Measurements from ENCODE around the gene FLT3LG.
"Not testable (repeated sequence)": the region's sequence is repeated elsewhere in the genome, so short reads cannot be mapped to it uniquely, and the experiment has no call there.

Gene FLT3LG

DNA sequence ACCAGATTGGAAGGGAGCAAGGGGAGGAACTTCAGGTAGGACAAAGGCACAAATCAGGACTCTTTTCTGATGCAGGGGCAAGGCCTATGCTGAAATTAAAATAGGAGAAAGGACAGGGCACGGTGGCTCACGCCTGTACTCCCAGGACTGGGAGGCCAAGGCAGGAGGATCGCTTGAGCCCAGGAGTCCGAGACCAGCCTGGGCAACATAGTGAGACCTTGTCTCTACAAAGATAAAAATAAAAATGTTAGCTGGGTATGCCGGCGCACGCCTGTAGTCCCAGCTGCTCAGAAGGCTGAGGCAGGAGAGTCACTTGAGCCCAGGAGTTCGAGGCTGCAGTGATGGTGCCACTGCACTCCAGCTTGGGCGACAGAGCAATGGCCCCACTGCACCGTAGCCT is 38.3 kb upstream of the FLT3LG start:
- Mint-ChIP-seq H3K27me3 (peaks cover 63% of the 10 kb centered on the region), H3K4me1 (ENCODE audit: low read depth) (peaks cover 30% of the 10 kb centered on the region), H3K27ac (no peak overlapping the region)

DNA sequence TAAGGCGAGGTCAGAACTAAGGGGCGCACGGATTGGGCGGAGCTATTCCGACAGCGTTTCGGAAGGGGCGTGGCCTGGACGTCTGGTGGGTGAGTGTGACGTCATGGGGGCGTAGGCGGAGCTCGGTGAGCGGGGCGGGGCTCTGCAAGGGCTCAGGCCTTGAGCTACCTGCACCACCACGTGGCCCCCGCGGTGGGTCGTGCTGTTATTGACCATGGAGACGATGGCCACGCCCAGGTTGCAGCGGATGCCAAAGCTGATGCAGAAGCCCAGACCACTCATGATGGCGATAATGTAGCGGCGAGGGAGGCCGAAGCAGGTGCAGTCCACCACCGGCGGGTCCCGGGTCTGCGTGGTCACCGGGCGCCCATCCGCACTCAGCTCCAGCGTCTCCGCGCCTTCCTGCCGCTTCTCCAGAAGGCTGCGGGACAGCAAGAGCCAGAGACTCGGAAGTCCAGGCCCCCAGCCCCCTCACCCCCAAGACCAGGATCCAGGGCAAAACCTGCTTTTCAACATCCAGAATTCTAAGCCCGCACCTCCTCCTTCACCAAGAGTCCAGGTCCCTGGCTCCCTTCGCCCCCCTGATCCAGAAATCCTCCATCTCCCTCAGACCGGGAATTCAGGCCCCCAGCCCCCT is 37.5 kb upstream of the FLT3LG start:
- H3K27me3 Mint-ChIP-seq = peaks cover 62% of the 10 kb centered on the region
- H3K4me3 Mint-ChIP-seq = peak overlapping the region; percentile 7
- H3K36me3 Mint-ChIP-seq = no peaks in the 10 kb centered on the region
- H3K4me1 Mint-ChIP-seq (ENCODE audit: low read depth) = peaks cover 28% of the 10 kb centered on the region
- H3K27ac Mint-ChIP-seq = peak overlapping the region; percentile 46
- no peaks in the 10 kb centered on the region for H3K9me3 Mint-ChIP-seq (ENCODE audit: low read depth)

More for the DNA sequence above, 38.3 kb upstream of the FLT3LG start:
- H3K36me3 Mint-ChIP-seq = no peaks in the 10 kb centered on the region
- no peaks in the 10 kb centered on the region for H3K9me3 Mint-ChIP-seq (ENCODE audit: low read depth)
- no peak overlapping the region for H3K4me3 Mint-ChIP-seq

DNA sequence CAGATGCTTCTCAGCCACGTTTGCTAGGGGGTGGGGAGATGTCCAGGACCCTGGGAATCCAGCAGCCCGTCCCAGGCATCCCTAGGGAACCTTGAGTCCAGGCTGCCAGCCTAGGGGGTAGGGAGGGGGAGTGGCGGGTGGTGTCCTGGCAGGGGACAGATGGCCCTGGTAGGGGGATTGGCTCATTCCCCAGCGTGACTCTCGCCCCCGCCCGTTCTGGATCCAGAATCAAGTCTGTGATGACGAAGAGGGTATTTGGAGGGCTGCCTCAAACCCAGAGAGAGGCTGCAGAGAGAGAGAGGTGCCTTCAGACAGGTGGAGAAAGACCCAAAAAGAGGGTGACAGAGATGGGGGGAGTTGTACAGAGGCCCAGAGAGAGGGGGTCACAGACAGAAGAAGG is 36.8 kb upstream of the FLT3LG start:
- Mint-ChIP-seq H3K4me3 (no peak overlapping the region), H3K27ac (no peak overlapping the region), H3K4me1 (ENCODE audit: low read depth) (peaks cover 32% of the 10 kb centered on the region)

DNA sequence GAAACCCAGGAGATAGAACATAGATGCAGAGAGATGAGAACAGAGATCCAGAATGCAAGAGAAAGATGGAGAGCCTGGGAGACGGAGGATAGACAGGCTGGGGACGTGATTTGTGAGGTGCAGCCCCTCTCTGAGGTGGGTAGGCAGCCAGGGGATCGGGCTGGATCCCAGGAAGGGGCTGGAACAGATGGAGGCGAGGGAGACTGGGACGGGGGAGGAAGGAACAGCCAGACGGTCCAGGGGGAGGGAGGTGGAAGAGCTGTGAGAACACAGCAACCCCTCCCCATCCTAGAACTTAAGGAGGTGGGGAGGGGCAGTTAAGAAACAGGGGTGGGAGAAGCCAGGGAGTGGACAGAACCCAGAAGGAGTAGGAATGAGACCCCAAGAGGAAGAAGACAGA is 35.8 kb upstream of the FLT3LG start:
- no peak overlapping the region for H3K4me3 Mint-ChIP-seq
- H3K27me3 Mint-ChIP-seq = peaks cover 66% of the 10 kb centered on the region
- no peak overlapping the region for H3K27ac Mint-ChIP-seq
- no peaks in the 10 kb centered on the region for H3K9me3 Mint-ChIP-seq (ENCODE audit: low read depth)
- peaks cover 32% of the 10 kb centered on the region for H3K4me1 Mint-ChIP-seq (ENCODE audit: low read depth)
- no peaks in the 10 kb centered on the region for H3K36me3 Mint-ChIP-seq

More for the DNA sequence above, 36.8 kb upstream of the FLT3LG start:
- Mint-ChIP-seq H3K9me3 (ENCODE audit: low read depth) (no peaks in the 10 kb centered on the region), H3K27me3 (peaks cover 67% of the 10 kb centered on the region), H3K36me3 (no peaks in the 10 kb centered on the region)

DNA sequence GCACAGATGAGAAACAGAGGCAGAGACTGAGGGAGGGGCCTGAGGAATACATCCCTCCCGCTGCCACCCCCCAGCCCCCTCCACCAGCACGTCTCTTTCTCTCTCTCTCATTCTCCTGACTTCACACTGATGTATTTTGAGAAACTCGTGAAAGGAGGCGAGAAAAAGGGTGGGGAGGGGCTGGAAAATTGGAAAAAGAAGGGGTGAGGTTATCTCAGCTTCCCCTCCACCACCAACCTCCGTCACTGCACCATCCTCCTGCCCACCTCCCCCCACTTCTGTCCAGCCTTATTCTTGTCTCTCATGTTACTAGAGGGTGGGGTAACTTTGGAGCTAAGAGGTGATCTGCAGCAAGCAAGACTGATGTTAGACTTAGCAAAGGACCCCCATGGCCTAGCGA is 34.2 kb upstream of the FLT3LG start:
- H3K4me3 Mint-ChIP-seq = no peak overlapping the region
- no peaks in the 10 kb centered on the region for H3K36me3 Mint-ChIP-seq
- peaks cover 60% of the 10 kb centered on the region for H3K27me3 Mint-ChIP-seq
- H3K4me1 Mint-ChIP-seq (ENCODE audit: low read depth) = peaks cover 36% of the 10 kb centered on the region
- no peaks in the 10 kb centered on the region for H3K9me3 Mint-ChIP-seq (ENCODE audit: low read depth)
- H3K27ac Mint-ChIP-seq = no peak overlapping the region

DNA sequence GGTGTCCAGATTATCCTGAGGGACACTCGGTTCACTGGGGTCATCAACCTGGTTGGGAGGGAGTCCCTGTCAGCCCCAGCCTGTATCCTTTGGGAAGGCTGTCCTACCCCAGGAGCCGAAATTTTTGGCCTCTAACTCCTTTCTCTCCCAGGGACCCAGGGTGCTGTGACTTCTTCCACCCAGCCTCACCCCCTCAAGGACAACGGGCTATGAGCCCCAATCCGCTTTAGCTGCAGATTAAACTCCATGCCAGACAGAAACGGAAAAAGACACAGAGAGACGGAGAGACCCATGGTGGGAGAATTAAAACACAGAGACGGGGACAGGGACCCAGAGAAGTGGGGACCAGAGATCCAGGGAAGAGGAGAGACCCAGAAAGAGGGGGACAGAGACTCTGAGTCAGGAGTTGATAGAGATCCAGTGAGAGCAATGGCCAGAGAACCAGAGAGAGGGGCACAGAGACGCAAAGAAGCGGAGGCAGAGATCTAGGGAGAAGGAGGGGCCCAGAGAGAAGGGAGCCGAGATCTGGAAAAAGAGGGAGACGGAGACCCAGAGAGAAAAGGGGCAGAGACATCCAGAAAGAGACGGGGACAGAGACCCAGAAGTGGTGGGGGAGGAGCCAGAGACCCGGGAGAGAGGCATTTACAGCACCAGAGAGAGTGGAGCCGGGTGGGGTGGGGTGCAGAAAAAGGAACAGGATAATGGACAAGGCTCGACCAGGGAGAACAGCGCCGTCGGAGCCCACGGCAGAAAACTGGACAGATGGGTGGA is 33.4 kb upstream of the FLT3LG start:
- Mint-ChIP-seq H3K27me3 (peaks cover 53% of the 10 kb centered on the region), H3K4me1 (ENCODE audit: low read depth) (peaks cover 34% of the 10 kb centered on the region), H3K27ac (no peak overlapping the region), H3K4me3 (peak overlapping the region; percentile 72), H3K36me3 (no peaks in the 10 kb centered on the region), H3K9me3 (ENCODE audit: low read depth) (no peaks in the 10 kb centered on the region)

DNA sequence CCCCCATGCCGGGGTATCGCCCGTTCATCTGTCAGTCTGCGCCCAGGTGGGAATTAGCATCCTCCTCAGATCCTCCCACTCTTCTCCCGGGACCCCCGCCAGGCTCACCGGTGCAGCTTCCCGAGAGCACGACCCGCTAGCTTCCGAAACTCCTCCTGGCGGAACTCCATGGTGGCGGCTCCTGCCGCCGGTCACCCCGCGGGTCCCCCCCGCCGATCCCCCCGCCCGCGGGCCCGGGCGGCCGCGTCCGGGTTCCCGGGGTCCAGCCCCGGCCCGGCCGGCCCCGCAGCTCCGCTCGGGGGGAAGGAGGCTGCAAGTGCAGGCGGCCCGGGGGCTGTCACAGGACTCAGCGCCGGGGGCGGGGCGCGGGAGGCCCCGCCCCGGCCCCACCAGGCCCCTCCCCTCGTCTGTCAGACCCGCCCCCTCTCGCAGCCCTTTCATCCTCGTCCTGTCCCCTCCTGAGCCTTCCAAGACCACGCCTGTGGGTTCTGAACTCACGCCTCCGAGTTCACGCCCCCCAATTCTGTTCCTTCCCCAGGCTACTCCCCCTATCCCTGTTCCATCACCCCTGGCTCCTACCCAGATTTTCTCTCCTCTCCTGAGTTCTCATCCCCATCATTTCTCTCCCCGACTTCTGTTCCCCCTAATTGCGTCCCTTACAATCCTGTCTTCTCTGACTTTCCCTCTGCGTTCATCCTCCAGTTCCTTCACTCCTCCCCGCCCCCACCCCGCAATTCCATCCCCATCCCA is 32.6 kb upstream of the FLT3LG start, which contains the start of gene SLC17A7:
Gene SLC17A7 (minus strand): TSS at position 318 of the 750 bp plus-strand sequence. CDS start 148 bp downstream, at position 170.
- H3K36me3 Mint-ChIP-seq = no peaks in the 10 kb centered on the region
- no peaks in the 10 kb centered on the region for H3K9me3 Mint-ChIP-seq (ENCODE audit: low read depth)
- peaks cover 46% of the 10 kb centered on the region for H3K27me3 Mint-ChIP-seq
- no peak within 1 kb of the TSS for H3K27ac Mint-ChIP-seq
- H3K4me1 Mint-ChIP-seq (ENCODE audit: low read depth) = peaks cover 28% of the 10 kb centered on the region
- H3K4me3 Mint-ChIP-seq = peak within 1 kb of the TSS; percentile 79

DNA sequence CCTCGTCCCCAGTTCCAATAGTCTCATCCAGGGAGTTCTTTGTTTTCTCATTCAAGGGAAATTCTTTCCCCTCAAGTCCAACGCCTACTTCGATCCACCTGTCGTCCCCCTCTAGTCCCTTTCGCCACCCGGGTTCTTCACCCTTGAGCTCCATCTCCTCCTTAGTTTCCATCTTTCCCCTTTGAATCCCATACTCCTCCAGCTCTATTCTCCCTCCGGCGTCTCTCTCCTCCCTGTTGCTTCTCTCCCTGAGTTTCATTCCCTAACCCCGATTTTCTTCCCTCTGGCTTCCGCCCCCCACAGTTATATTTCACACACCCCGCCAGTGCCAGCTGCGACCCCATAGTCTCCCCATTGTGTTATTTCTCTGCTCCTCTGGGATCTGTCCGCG is 32.1 kb upstream of the FLT3LG start:
- no peaks in the 10 kb centered on the region for H3K36me3 Mint-ChIP-seq

DNA sequence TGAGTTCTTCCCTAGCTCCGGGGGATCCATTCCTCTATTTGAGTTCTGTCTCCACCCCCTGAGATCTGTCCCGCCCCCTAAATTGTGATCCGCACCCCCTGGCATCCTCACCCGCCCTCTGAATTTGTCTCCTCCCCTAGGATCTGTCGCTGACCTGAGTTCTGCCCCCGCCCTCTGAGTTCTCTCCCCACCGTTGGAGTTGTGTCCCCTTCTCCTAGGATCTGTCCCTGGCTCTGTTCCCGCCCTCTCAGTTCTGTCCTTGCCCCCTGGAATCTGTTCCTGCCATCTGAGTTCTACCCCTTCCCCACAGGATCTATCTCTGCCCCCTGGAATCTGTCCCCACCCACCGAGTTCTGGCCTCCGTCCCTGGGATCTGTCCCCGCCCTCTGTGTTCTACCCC is 31.7 kb upstream of the FLT3LG start:
- Mint-ChIP-seq H3K4me3 (peak overlapping the region; percentile 79), H3K27me3 (peaks cover 42% of the 10 kb centered on the region), H3K4me1 (ENCODE audit: low read depth) (peaks cover 25% of the 10 kb centered on the region), H3K36me3 (no peaks in the 10 kb centered on the region), H3K27ac (no peak overlapping the region), H3K9me3 (ENCODE audit: low read depth) (no peaks in the 10 kb centered on the region)

More for the DNA sequence above, 32.1 kb upstream of the FLT3LG start:
- H3K4me1 Mint-ChIP-seq (ENCODE audit: low read depth) = peaks cover 25% of the 10 kb centered on the region
- H3K4me3 Mint-ChIP-seq = peak overlapping the region; percentile 79
- H3K27ac Mint-ChIP-seq = no peak overlapping the region
- peaks cover 44% of the 10 kb centered on the region for H3K27me3 Mint-ChIP-seq
- no peaks in the 10 kb centered on the region for H3K9me3 Mint-ChIP-seq (ENCODE audit: low read depth)

DNA sequence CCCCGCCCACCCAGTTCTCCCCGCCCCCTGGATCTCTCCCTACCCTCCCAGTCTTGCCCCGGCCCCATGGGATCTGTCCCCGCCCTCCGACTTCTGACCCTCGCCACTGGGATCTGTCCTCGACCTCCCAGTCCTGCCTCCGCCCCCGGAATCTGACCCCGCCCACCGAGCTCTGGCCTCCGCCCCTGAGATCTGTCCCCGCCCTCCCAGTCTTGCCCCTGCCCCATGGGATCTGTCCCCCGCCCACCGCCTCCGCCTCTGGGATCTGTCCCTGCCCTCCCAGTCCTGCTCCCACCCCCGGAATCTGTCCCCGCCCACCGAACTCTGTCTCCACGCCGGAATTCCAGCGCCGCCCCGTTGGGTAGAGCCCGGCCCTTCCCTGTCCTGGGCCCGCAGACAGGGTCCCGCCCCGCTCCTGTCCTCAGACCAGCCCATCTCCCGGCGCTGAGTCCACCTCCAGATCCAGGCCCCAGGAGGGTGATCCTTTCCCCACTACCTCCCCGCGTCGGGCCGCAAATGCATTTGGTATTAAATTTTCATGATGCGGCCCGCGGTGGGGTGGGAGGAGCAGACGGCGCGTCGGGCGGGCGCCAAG is 31.1 kb upstream of the FLT3LG start:
- Mint-ChIP-seq H3K36me3 (no peaks in the 10 kb centered on the region), H3K4me1 (ENCODE audit: low read depth) (peaks cover 25% of the 10 kb centered on the region), H3K4me3 (peak overlapping the region; percentile 79), H3K27ac (no peak overlapping the region), H3K9me3 (ENCODE audit: low read depth) (no peaks in the 10 kb centered on the region), H3K27me3 (peaks cover 37% of the 10 kb centered on the region)

DNA sequence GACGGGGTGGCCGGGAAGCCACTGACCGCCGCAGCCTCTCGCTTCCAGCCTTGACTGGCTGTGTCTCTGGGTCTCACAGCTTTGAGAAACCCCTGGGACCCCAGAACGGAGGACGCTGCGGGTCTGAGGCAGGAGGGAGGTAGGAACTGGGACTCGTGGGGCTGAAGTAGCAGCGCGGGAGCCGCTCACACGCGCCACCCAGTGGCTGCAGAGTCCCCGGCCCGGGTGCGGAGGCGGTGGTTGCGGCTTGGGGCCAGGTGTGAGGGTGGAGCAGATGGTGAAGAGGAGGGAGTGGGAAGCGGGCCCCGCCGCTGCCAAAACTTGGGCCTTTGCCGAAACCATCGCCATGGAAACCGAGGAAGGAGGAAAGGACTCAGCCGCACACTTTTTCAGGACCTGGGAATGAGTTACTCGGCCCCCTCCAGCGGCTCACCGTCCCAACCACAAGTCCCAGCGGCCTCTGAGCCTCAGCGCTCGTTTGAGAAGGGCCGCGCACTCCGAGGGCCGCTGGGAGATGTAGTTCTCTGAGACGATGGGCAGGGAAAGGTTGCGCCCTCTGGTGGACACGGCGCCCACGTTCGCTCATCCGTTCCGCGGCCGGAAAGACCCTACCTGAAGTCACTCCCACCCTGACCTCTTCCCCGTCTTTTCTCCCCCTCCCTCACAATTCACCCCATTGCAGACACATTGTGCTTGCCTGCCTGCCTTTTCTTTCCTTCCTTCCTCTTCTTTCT is 30.5 kb upstream of the FLT3LG start:
- Mint-ChIP-seq H3K36me3 (peaks cover 2% of the 10 kb centered on the region), H3K27ac (peak overlapping the region; percentile 76), H3K4me3 (peak overlapping the region; percentile 79), H3K9me3 (ENCODE audit: low read depth) (no peaks in the 10 kb centered on the region), H3K4me1 (ENCODE audit: low read depth) (peaks cover 29% of the 10 kb centered on the region), H3K27me3 (peaks cover 30% of the 10 kb centered on the region)

DNA sequence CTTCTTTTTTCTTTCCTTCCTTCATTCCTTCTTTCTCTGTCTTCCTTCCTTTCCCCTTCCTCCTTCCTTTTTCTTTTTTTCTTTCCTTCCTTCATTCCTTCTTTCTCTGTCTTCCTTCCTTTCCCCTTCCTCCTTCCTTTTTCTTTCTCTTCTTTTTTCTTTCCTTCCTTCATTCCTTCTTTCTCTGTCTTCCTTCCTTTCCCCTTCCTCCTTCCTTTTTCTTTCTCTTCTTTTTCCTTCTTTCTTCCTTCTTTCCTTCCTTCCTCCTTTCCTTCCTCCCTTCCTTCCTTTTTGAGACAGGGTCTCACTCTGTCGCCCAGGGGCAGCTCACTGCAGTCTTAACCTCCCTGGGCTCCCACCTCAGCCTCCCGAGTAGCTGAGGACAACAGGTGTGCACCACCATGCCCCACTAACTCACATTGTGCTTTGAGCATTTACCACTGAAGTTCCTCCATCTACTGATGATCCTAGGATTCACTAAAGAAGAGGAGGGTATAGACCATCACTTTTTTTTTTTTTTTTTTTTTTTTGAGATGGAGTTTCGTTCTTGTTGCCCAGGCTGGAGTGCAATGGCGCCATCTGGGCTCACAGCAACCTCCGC is 29.8 kb upstream of the FLT3LG start:
- Mint-ChIP-seq H3K27me3 (peaks cover 23% of the 10 kb centered on the region), H3K27ac (peak overlapping the region; percentile 76), H3K4me3 (peak overlapping the region; percentile 79), H3K4me1 (ENCODE audit: low read depth) (peaks cover 31% of the 10 kb centered on the region)
- H3K9me3 Mint-ChIP-seq (ENCODE audit: low read depth); H3K36me3 Mint-ChIP-seq: not testable (repeated sequence)

DNA sequence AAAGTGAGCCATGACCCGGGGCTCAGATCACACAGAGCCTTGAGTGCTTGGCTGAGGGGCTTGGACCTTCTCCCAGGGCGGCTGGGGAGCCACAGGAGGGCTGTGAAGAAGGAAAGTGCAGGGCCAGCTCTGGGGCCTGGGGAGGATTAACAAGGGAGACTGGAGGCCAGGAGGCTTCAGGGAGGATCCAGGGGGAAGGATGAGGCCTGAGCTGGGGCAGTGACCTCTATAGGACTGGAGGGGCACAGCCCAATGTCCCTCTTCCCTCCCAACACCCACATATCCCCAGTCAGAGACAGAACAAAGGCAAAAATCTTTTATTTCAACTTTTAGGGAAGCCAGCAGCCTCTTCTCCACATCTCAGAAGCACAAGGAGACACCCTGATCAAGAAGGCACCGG is 28.0 kb upstream of the FLT3LG start:
- Mint-ChIP-seq H3K4me1 (ENCODE audit: low read depth) (peaks cover 39% of the 10 kb centered on the region), H3K36me3 (peaks cover 2% of the 10 kb centered on the region), H3K27ac (no peak overlapping the region)

More for the DNA sequence above, 28.0 kb upstream of the FLT3LG start:
- H3K4me3 Mint-ChIP-seq = no peak overlapping the region
- peaks cover 10% of the 10 kb centered on the region for H3K27me3 Mint-ChIP-seq
- no peaks in the 10 kb centered on the region for H3K9me3 Mint-ChIP-seq (ENCODE audit: low read depth)
